ENCODE measurements around the gene PNPT1. TPM values are rescaled to one million over a fixed set of nuclear protein-coding genes. Genes with fewer than 3 reads are reported as not detected.
"Not testable (repeated sequence)": the region's sequence is repeated elsewhere in the genome, so short reads cannot be mapped to it uniquely, and the experiment has no call there.

Gene PNPT1
- total RNA-seq, 2 experiments from 2014 or later: 79.4 to 80.9 TPM

- POLR2A ChIA-PET: no interaction called here
These were observed 85.9 kb downstream of the PNPT1 start for GRCh38 chr2:55607717-55608116.

DNA sequence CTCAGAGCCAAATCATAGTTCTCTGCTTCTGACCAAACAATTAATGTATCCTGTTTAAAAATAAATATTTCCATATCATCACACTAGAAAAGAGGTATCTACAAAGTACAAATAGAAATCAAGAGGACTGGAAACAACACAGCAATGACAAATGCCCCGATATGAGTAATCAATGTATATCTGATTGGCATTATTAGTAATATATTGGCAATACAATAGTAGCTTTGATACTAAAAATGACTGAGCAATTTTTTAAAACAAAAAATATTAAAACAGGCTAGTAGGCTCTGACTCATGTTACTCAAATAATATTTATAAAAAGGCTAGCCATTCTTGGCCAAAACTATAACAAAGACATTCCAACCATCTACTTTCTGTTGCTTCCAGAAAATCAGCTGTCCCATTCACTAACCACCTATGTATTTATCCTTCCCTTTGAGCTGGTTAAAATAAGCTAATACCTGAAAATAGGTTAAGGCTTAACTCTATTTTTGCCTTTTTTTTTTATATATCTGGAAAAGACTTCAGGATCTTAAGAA is 89.5 kb downstream of the PNPT1 start:
- POLR2A ChIA-PET: interaction anchor here (0.6 kb wide), 1 partner anchor 72 kb away, joined by 3 read pairs; no protein-coding TSS in a partner anchor
- CTCF ChIA-PET: no interaction called here

More at GRCh38 chr2:55607717-55608116, 85.9 kb downstream of the PNPT1 start:
- CTCF ChIA-PET: no interaction called here

DNA sequence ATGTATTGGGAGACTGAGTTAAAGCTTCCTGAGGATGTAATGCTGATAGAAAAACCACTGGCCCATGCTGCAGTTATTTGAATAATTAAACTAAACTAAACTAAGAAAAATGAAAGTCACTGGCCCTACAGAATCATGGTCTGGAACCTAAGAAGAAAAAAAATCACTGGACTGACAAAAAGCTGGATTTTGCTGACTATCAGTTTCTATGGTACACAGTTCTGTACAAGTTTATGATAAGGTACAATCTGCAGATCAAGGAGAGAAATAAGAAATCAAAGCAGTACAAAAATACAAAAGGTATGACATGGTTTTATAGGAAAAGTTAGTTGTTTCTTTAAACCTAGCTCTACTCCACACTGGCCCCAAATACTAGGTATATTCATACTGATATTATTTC is 91.8 kb downstream of the PNPT1 start:
- ChIA-PET POLR2A (no interaction called here), CTCF (no interaction called here)

DNA sequence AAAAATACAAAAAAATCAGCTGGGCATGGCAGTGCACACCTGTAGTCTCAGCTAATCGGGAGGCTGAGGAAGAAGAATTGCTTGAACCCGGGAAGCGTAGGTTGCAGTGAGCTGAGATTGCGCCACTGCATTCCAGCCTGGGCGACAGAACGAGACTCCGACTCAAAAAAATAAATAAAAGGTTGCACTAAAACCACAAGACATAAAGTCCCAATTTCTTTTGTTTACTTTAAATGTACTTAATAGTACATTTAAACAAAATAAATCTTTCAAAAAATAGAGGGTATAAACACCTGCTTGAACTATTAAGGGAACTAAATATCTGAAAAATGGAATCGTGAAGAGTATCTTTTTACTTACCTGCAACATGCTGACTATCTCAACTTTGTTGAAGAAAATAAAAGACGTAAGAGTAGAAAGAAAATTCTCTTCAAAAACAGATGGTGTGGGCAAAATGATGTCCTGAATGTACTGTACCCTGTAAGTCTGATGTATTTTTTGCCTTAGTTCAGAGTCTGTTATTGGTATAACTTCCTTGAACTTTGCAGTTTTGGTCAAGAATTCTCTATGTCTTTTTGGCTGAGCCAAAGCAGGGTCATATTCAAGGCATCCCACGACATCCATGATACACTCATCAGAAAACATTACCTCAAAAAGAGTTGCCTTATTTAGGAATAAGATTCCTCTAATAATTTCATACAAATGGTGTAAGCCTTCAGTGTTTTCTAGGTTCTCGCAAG is 95.4 kb downstream of the PNPT1 start:
- POLR2A ChIA-PET: no interaction called here
- CTCF ChIA-PET: no interaction called here

DNA sequence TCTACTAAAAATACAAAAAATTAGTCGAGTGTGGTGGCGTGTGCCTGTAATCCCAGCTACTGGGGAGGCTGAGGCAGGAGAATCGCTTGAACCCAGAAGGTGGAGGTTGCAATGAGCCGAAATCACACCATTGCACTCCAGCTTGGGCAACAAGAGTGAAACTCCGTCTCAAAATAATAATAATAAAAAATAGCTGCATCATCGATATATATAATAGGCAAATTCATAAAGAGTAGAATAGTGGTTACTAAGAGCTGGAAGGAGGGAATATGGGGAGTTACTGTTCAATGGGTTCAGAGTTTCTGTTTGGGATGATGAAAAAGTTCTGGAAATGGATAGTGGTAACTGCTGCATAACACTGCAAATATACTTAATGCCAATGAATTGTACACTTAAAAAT is 96.8 kb downstream of the PNPT1 start:
- CTCF ChIA-PET, POLR2A ChIA-PET: not testable (repeated sequence)

- CTCF ChIA-PET: interaction anchor here (0.6 to 0.7 kb wide), 2 partner anchors 24 to 50 kb away, joined by 3 to 6 read pairs; no protein-coding TSS in a partner anchor
- POLR2A ChIA-PET: interaction anchor here (0.6 kb wide), 1 partner anchor 354 kb away, joined by 4 read pairs; no protein-coding TSS in a partner anchor
These were observed 98.1 kb downstream of the PNPT1 start for GRCh38 chr2:55595536-55595935.

GRCh38 chr2:55592130-55592529 is 101.5 kb downstream of the PNPT1 start:
- POLR2A ChIA-PET: interaction anchor here (0.9 kb wide), 1 partner anchor 25 kb away, joined by 3 read pairs; no protein-coding TSS in a partner anchor
- CTCF ChIA-PET: interaction anchor here (1.3 kb wide), 1 partner anchor 30 kb away, joined by 3 read pairs; no protein-coding TSS in a partner anchor

DNA sequence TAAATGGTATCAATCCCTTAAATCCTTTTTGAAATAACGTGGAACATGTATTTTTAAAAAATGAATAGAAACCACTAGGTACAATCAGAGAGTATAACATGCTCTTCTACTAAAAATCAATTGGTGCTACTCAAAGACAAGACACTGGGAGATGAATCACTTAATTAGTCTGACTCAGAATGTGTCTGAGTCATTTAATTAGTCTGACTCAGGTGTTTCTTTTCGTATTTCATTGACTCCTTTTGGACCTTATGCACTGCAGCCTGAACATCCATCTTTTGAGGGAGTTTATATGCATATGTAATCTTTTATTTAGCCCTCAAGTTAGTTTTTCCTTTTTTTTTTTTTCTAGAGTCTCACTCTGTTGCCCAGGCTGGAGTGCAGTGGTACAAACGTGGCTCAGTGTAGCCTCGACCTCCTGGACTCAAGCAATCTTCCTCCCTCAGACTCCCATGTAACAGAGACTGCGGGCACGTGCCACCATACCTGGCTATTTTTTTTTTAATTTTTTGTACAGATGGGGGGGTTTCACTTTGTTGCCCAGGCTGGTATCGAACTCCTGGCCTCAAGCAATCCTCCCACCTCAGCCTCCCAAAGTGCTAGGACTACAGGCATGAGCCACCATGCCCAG is 102.7 kb downstream of the PNPT1 start:
- ChIA-PET POLR2A (interaction anchor here (0.9 kb wide), 1 partner anchor 26 kb away, joined by 3 read pairs; no protein-coding TSS in a partner anchor), CTCF (no interaction called here)

- POLR2A ChIA-PET: interaction anchor here (1.2 kb wide), 1 partner anchor 67 kb away, joined by 3 read pairs; no protein-coding TSS in a partner anchor
- CTCF ChIA-PET: no interaction called here
These were observed 108.1 kb downstream of the PNPT1 start for GRCh38 chr2:55585451-55586080.

Other genes starting within 250 kb of the PNPT1 start
- gene CFAP36, start 174.1 kb downstream of the PNPT1 start, total RNA-seq: 10 to 100 TPM; 26.5 to 28.1 TPM
- gene PPP4R3B, start 76.2 kb downstream of the PNPT1 start, total RNA-seq: 10 to 100 TPM; 74.2 to 83.6 TPM
- gene EFEMP1, start 229.9 kb upstream of the PNPT1 start, total RNA-seq: not detected

Measured in activated CD8-positive, alpha-beta memory T cell treated with anti-CD3 and anti-CD28 coated beads for 36 hours (primary cell).